Putamen (tissue), 1 donor: ENCODE measurements around the gene SMOC2.
A peak's percentile ranks its signal among the peaks of the same experiment; 100 is the strongest.
"Not testable (repeated sequence)": the region's sequence is repeated elsewhere in the genome, so short reads cannot be mapped to it uniquely, and the experiment has no call there.

Experiments used
- DNase-seq: peaks from one replicate; pipeline ENCODE4 v3.0.0-alpha.2; 2016; ENCODE audit warnings: low spot score

Gene SMOC2

GRCh38 chr6:168683621-168684020 is 242.6 kb downstream of the SMOC2 start:
- peak; percentile 13 for DNase-seq

GRCh38 chr6:168684471-168684870 is 243.5 kb downstream of the SMOC2 start:
- DNase-seq, result no peak

GRCh38 chr6:168684906-168685305 is 243.9 kb downstream of the SMOC2 start:
- no peak for DNase-seq

GRCh38 chr6:168686029-168686738 is 245.2 kb downstream of the SMOC2 start:
- DNase-seq, result no peak

GRCh38 chr6:168686831-168687730 is 246.1 kb downstream of the SMOC2 start:
- no peak for DNase-seq

- no peak for DNase-seq
These were observed 249.3 kb downstream of the SMOC2 start for GRCh38 chr6:168690271-168690670.

- no peak for DNase-seq
These were observed 250.8 kb downstream of the SMOC2 start for GRCh38 chr6:168691774-168692173.

- no peak for DNase-seq
These were observed 251.4 kb downstream of the SMOC2 start for GRCh38 chr6:168692193-168692914.

- DNase-seq, result not testable (repeated sequence)
These were observed 251.9 kb downstream of the SMOC2 start for GRCh38 chr6:168692915-168693257.

- not testable (repeated sequence) for DNase-seq
These were observed 253.8 kb downstream of the SMOC2 start for GRCh38 chr6:168694797-168695196.

- DNase-seq, result no peak
These were observed 254.7 kb downstream of the SMOC2 start for GRCh38 chr6:168695701-168696100.

GRCh38 chr6:168698923-168699322 is 257.9 kb downstream of the SMOC2 start:
- no peak for DNase-seq

GRCh38 chr6:168699631-168700295 is 258.8 kb downstream of the SMOC2 start:
- DNase-seq, result peak; percentile 63

- DNase-seq, result no peak
These were observed 259.9 kb downstream of the SMOC2 start for GRCh38 chr6:168700880-168701279.

- DNase-seq, result no peak
These were observed 263.0 kb downstream of the SMOC2 start for GRCh38 chr6:168703990-168704389.

- no peak for DNase-seq
These were observed 263.7 kb downstream of the SMOC2 start for GRCh38 chr6:168704678-168705077.

- DNase-seq, result not testable (repeated sequence)
These were observed 264.3 kb downstream of the SMOC2 start for GRCh38 chr6:168705271-168705670.

- no peak for DNase-seq
These were observed 265.6 kb downstream of the SMOC2 start for GRCh38 chr6:168706471-168707177.

- DNase-seq, result no peak
These were observed 267.5 kb downstream of the SMOC2 start for GRCh38 chr6:168708526-168708925.

GRCh38 chr6:168708984-168709383 is 268.0 kb downstream of the SMOC2 start:
- DNase-seq, result no peak

- DNase-seq, result no peak
These were observed 268.4 kb downstream of the SMOC2 start for GRCh38 chr6:168709390-168709789.
